Vagina (tissue), 2 donors: ENCODE results near the gene CADPS.

ENCODE experiments used
- CTCF ChIP-seq, 3 experiments: fragments of 450-650 bp in 2 of 3; fragments of 200-600 bp in 1 of 3; sonication (generic) in 1 of 3; IDR thresholded peaks; one replicate each; pipeline ENCODE4 v1.5.1; 2017 to 2019; ENCODE audit warnings: antibody characterized with exemption in 3 of 3, mild to moderate bottlenecking in 2 of 3, moderate library complexity in 2 of 3
- POLR2A ChIP-seq, 2 donors: fragments of 450-650 bp; IDR thresholded peaks; one replicate each; pipeline ENCODE4 v1.6.1; 2017; ENCODE audit warnings: antibody characterized with exemption in 2 of 2, mild to moderate bottlenecking in 2 of 2, moderate library complexity in 2 of 2
- POLR2AphosphoS5 ChIP-seq, 2 donors: sonication (generic); formaldehyde crosslinking; IDR thresholded peaks; one replicate each; pipeline ENCODE4 v1.9.0; 2017; ENCODE audit warnings: antibody characterized with exemption in 2 of 2, mild to moderate bottlenecking in 2 of 2, low read depth in 1 of 2; ENCODE audit not compliant: insufficient read depth in 1 of 2

- TF ChIP-seq POLR2A (IDR thresholded peaks at IDR 0.05) (no peak), CTCF (IDR thresholded peaks at IDR 0.05) (no peak), POLR2AphosphoS5 (IDR thresholded peaks at IDR 0.05; ENCODE audit: insufficient read depth in 1 of 2, low read depth in 1 of 2) (no peak)
Measured at GRCh38 chr3:62439176-62439813, 435.9 kb downstream of the CADPS start.
